AG10803 (cell line): Measurements from ENCODE around the gene ALOX15.
"Not testable (repeated sequence)": the region's sequence is repeated elsewhere in the genome, so short reads cannot be mapped to it uniquely, and the experiment has no call there.

Experiments
- DNase-seq: peaks from one replicate; pipeline ENCODE4 v3.0.0; 2010; ENCODE audit warnings: low read depth
- H3K4me3 ChIP-seq: 2 replicates; pipeline ENCODE4 v1.5.1; 2011; ENCODE audit warnings: mild to moderate bottlenecking, low read length, control low read depth
- CTCF ChIP-seq: conservative IDR thresholded peaks from 2 replicates; pipeline ENCODE4 v1.5.1; 2011; ENCODE audit warnings: mild to moderate bottlenecking, low read length, control low read depth, inconsistent platforms

Gene ALOX15

GRCh38 chr17:4616476-4616875 is 25.0 kb downstream of the ALOX15 start:
- no peak for DNase-seq
- no peak overlapping the region for H3K4me3 ChIP-seq
- no peak for TF ChIP-seq CTCF

GRCh38 chr17:4610656-4611055 is 30.8 kb downstream of the ALOX15 start:
- no peak overlapping the region for H3K4me3 ChIP-seq
- TF ChIP-seq CTCF, result no peak
- DNase-seq, result no peak

- no peak overlapping the region for H3K4me3 ChIP-seq
- TF ChIP-seq CTCF, result no peak
- no peak for DNase-seq
Observed at GRCh38 chr17:4610162-4610561, 31.3 kb downstream of the ALOX15 start.

- no peak for TF ChIP-seq CTCF
- DNase-seq, result no peak
- no peak overlapping the region for H3K4me3 ChIP-seq
Observed at GRCh38 chr17:4609761-4610160, 31.7 kb downstream of the ALOX15 start.

GRCh38 chr17:4607773-4608187 is 33.7 kb downstream of the ALOX15 start:
- H3K4me3 ChIP-seq, result no peak overlapping the region
- no peak for TF ChIP-seq CTCF
- peak; percentile 40 for DNase-seq

GRCh38 chr17:4607261-4607741 is 34.2 kb downstream of the ALOX15 start:
- DNase-seq, result no peak
- TF ChIP-seq CTCF, result no peak
- H3K4me3 ChIP-seq, result no peak overlapping the region

GRCh38 chr17:4605826-4606225 is 35.7 kb downstream of the ALOX15 start:
- H3K4me3 ChIP-seq, result no peak overlapping the region
- no peak for TF ChIP-seq CTCF
- DNase-seq, result no peak

GRCh38 chr17:4604736-4605135 is 36.7 kb downstream of the ALOX15 start:
- not testable (repeated sequence) for DNase-seq, H3K4me3 ChIP-seq
